ENCODE measurements around the gene BBS9. TPM values are rescaled to one million over a fixed set of nuclear protein-coding genes. Genes with fewer than 3 reads are reported as not detected.

The BBS9 gene
- total RNA-seq, 1 experiment from 2014 or later = 5.7 TPM

DNA sequence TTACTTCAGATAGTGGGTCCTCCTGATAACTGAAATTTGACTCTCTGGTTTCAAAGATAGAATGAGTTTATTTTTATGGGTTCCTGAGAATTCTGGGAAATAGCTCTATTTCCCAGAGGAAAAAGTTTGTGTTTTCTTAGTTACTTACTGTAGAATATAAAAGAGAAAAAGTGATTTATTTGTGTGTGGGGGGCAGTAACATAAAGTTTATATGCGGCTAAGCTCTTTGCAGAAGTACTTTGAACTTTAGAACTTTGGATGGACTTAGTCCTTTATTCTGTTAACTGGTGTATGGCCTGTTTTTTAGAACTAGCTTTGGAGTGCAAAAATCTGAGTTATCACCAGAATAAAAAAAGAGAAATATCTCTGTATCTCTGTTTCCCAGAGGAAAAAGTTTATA lies 157.1 kb downstream of the BBS9 start:
- Histone ChIP-seq H3F3A (ENCODE audit: low read length, unreplicated experiment) (no peaks in the 10 kb centered on the region), H3K79me2 (ENCODE audit: low read length) (no peaks in the 10 kb centered on the region), H3K27me3 (ENCODE audit: low read length) (no peaks in the 10 kb centered on the region), H3K9me2 (replicated peaks; ENCODE audit: low read length) (no peaks in the 10 kb centered on the region), H3K36me3 (ENCODE audit: low read depth, low read length) (no peaks in the 10 kb centered on the region), H3K9ac (ENCODE audit: low read length) (no peak overlapping the region), H4K20me1 (ENCODE audit: low read length) (no peaks in the 10 kb centered on the region), H2AFZ (ENCODE audit: low read length) (no peak overlapping the region), H3K9me3 (ENCODE audit: low read length) (no peaks in the 10 kb centered on the region), H3K4me1 (ENCODE audit: insufficient read depth, low read length) (no peaks in the 10 kb centered on the region), H3K27ac (ENCODE audit: low read length) (no peak overlapping the region), H3K4me3 (ENCODE audit: low read length) (no peak overlapping the region), H3K4me2 (ENCODE audit: low read length) (no peak overlapping the region)
- DNase-seq (no peak), ATAC-seq (no peak)
- ChIA-PET POLR2A (ENCODE audit: unreplicated experiment) (no interaction called here), CTCF (no interaction called here)
- intact Hi-C loops (cut with micrococcal nuclease) = no loop called here
- no TSS peak for BruUV-seq (replicated peaks)
- TF ChIP-seq EZH2phosphoT487 (IDR thresholded peaks at IDR 0.05; ENCODE audit: borderline replicate concordance, low read length) = no peak
- no peak for TF ChIP-seq EZH2 (IDR thresholded peaks at IDR 0.05; ENCODE audit: low read length, unreplicated experiment)
- TF ChIP-seq, protein P1, sequence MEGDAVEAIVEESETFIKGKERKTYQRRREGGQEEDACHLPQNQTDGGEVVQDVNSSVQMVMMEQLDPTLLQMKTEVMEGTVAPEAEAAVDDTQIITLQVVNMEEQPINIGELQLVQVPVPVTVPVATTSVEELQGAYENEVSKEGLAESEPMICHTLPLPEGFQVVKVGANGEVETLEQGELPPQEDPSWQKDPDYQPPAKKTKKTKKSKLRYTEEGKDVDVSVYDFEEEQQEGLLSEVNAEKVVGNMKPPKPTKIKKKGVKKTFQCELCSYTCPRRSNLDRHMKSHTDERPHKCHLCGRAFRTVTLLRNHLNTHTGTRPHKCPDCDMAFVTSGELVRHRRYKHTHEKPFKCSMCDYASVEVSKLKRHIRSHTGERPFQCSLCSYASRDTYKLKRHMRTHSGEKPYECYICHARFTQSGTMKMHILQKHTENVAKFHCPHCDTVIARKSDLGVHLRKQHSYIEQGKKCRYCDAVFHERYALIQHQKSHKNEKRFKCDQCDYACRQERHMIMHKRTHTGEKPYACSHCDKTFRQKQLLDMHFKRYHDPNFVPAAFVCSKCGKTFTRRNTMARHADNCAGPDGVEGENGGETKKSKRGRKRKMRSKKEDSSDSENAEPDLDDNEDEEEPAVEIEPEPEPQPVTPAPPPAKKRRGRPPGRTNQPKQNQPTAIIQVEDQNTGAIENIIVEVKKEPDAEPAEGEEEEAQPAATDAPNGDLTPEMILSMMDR (conservative IDR thresholded peaks at IDR 0.05; ENCODE audit: low read depth, low read length) = no peak

DNA sequence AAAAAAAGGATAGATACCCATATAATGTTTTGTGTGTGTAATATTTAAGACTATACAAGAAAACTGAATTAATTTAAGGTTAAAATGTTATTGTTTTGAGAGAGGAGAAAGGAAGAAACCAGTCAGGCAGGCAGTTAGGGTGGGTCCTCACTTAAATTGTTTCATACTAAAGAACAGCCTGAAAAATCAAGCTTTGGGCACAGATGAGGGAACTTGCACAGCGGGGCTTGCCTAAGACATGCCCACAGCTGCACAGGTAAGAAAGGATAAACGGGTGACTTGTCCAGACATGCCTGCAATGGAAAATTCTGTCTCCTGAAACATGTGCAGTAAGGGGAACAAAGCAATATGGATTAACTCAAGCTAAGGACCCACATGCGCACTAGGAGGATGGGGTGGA lies 158.4 kb downstream of the BBS9 start:
- H3K27me3 ChIP-seq (ENCODE audit: low read length) = no peaks in the 10 kb centered on the region
- no peaks in the 10 kb centered on the region for H4K20me1 ChIP-seq (ENCODE audit: low read length)
- H3K36me3 ChIP-seq (ENCODE audit: low read depth, low read length) = no peaks in the 10 kb centered on the region
- no peak overlapping the region for H3K9ac ChIP-seq (ENCODE audit: low read length)
- intact Hi-C loops (cut with micrococcal nuclease) = no loop called here
- H3K4me2 ChIP-seq (ENCODE audit: low read length) = no peak overlapping the region
- no peak overlapping the region for H2AFZ ChIP-seq (ENCODE audit: low read length)
- ChIA-PET CTCF (no interaction called here), POLR2A (ENCODE audit: unreplicated experiment) (interaction anchor here (0.6 kb wide), 1 partner anchor 9 kb away, joined by 3 read pairs; no protein-coding TSS in a partner anchor)
- no peak overlapping the region for H3K27ac ChIP-seq (ENCODE audit: low read length)
- ATAC-seq = no peak
- no peaks in the 10 kb centered on the region for H3K4me1 ChIP-seq (ENCODE audit: insufficient read depth, low read length)
- no peak overlapping the region for H3K4me3 ChIP-seq (ENCODE audit: low read length)
- DNase-seq = no peak
- H3K9me3 ChIP-seq (ENCODE audit: low read length) = no peaks in the 10 kb centered on the region
- TF ChIP-seq EZH2phosphoT487 (IDR thresholded peaks at IDR 0.05; ENCODE audit: borderline replicate concordance, low read length) (no peak), EZH2 (IDR thresholded peaks at IDR 0.05; ENCODE audit: low read length, unreplicated experiment) (no peak)
- TF ChIP-seq, protein P1 (conservative IDR thresholded peaks at IDR 0.05; ENCODE audit: low read depth, low read length) = no peak
- no peaks in the 10 kb centered on the region for H3K79me2 ChIP-seq (ENCODE audit: low read length)
- BruUV-seq (replicated peaks) = no TSS peak
- no peaks in the 10 kb centered on the region for H3K9me2 ChIP-seq (replicated peaks; ENCODE audit: low read length)
- no peaks in the 10 kb centered on the region for H3F3A ChIP-seq (ENCODE audit: low read length, unreplicated experiment)

DNA sequence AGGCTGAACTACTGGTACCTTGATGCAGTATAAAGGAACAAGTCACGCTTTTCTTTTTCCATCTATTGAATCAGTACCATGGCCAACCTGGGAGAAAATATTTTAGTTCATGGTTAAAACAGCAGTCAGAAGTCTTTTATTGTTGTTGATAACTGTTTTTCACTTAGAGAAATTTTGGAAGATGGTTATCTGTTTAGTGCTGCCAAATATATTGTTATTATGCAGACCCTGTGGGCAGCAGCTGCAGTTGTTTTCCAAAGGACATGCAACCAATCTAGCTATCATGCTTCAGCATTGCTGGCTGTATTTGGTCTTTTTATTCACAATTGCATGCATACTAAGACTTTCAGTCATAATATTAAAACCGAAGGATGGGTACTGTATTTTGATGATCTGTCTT lies 169.5 kb downstream of the BBS9 start:
- no peaks in the 10 kb centered on the region for H3K79me2 ChIP-seq (ENCODE audit: low read length)
- H3F3A ChIP-seq (ENCODE audit: low read length, unreplicated experiment) = no peaks in the 10 kb centered on the region
- H3K36me3 ChIP-seq (ENCODE audit: low read depth, low read length) = no peaks in the 10 kb centered on the region
- no TSS peak for BruUV-seq (replicated peaks)
- H3K9me3 ChIP-seq (ENCODE audit: low read length) = no peaks in the 10 kb centered on the region
- CTCF ChIA-PET = no interaction called here
- no peak overlapping the region for H3K9ac ChIP-seq (ENCODE audit: low read length)
- H3K9me2 ChIP-seq (replicated peaks; ENCODE audit: low read length) = no peaks in the 10 kb centered on the region
- H3K4me3 ChIP-seq (ENCODE audit: low read length) = no peak overlapping the region
- H4K20me1 ChIP-seq (ENCODE audit: low read length) = no peaks in the 10 kb centered on the region
- no peak for ATAC-seq
- no peak overlapping the region for H3K4me2 ChIP-seq (ENCODE audit: low read length)
- H3K27ac ChIP-seq (ENCODE audit: low read length) = no peak overlapping the region
- DNase-seq = no peak
- intact Hi-C loops (cut with micrococcal nuclease) = no loop called here
- H3K27me3 ChIP-seq (ENCODE audit: low read length) = no peaks in the 10 kb centered on the region
- no peaks in the 10 kb centered on the region for H3K4me1 ChIP-seq (ENCODE audit: insufficient read depth, low read length)
- no peak for TF ChIP-seq EZH2 (IDR thresholded peaks at IDR 0.05; ENCODE audit: low read length, unreplicated experiment)
- H2AFZ ChIP-seq (ENCODE audit: low read length) = no peak overlapping the region
- POLR2A ChIA-PET (ENCODE audit: unreplicated experiment) = no interaction called here
